OCI-LY1 (cell line): ENCODE results near the gene ADAR.
A peak's percentile ranks its signal among the peaks of the same experiment; 100 is the strongest.

Experiments used
- CTCF ChIP-seq: fragments of 200-600 bp; sonication (generic), shearing (Covaris generic); IDR thresholded peaks from 2 replicates; pipeline ENCODE4 v1.5.1; 2017; ENCODE audit warnings: mild to moderate bottlenecking, antibody characterized with exemption, low read length, moderate library complexity, mixed read lengths
- EZH2 ChIP-seq: fragments of 200-600 bp; sonication (generic), shearing (Covaris generic); IDR thresholded peaks from 2 replicates; pipeline ENCODE4 v1.8.0; 2017; ENCODE audit warnings: borderline replicate concordance, mixed run types, mild to moderate bottlenecking, antibody characterized with exemption, low read length, moderate library complexity, mixed read lengths

DNA sequence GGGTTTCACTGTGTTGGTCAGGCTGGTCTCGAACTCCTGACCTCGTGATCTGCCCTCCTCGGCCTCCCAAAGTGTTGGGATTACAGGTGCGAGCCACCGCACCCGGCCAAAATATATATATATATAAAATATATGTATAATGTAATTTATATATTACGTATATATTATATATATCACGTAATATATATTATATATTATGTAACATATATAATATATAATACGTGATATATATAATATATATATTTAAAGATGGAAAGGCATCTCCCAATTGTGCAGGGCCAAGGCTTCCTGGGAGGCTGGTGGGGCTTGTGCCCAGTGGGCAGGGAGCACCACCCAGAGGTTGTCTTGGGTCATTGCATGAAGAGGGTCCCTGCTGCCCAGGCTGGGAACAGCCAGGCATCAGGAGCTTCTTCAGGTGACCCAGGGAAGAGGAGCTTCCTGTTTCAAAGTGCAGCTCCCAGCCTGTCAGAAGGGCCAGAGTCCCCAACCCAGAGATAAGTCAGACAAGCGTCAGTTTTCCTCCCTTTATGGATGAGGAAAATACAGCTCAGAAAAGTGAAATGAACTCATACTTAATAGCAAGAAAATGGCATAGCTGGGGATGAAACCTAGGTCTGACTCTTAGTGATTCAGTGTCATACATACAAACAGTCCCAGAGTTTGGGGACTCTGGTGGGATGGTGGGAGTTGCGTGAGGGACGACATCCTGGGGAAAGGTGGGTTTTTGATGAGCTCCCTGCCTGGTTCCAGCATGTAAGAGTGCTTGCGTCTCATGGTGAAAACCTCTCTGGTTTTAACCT lies 61.5 kb downstream of the ADAR start:
- TF ChIP-seq CTCF (peak; percentile 65), EZH2 (no peak)
